ENCODE results near the gene TTLL11. TPM values are rescaled to one million over a fixed set of nuclear protein-coding genes. Genes with fewer than 3 reads are reported as not detected.

The TTLL11 gene
- total and polyA plus RNA-seq, 7 experiments from 2014 or later = 3.0 to 8.6 (median 4.4) TPM

GRCh38 chr9:121938621-121939020 lies 154.5 kb downstream of the TTLL11 start:
- POLR2A ChIA-PET = interaction anchor here (0.6 kb wide), 1 partner anchor 9 kb away, joined by 3 read pairs; no protein-coding TSS in a partner anchor
- no peak overlapping the region for H3K4me3 ChIP-seq (ENCODE audit: low read length)
- intact Hi-C loops (cut with micrococcal nuclease) = no loop called here
- H3K36me3 ChIP-seq (ENCODE audit: control insufficient read depth in 2 of 3, insufficient read depth in 3 of 3, low read length in 3 of 3) = no peaks in the 10 kb centered on the region
- Mint-ChIP-seq H3K27ac (no peak overlapping the region), H3K9me3 (peaks cover 0 to 2% (median 0%) of the 10 kb centered on the region in 11 donors), H3K4me3 (no peak overlapping the region), H3K36me3 (peaks cover 0 to 6% (median 3%) of the 10 kb centered on the region in 5 donors), H3K27me3 (no peaks in the 10 kb centered on the region), H3K4me1 (no peaks in the 10 kb centered on the region)
- DNase-seq = no peak
- no peak for ATAC-seq
- H3K27ac ChIP-seq (ENCODE audit: low read depth, low read length) = no peak overlapping the region
- CTCF ChIA-PET = no interaction called here
- H3K9me3 ChIP-seq (ENCODE audit: control insufficient read depth in 2 of 3, low read length in 3 of 3) = no peaks in the 10 kb centered on the region
- H3K4me1 ChIP-seq (ENCODE audit: control insufficient read depth in 2 of 2, insufficient read depth in 2 of 2, low read length in 2 of 2) = no peaks in the 10 kb centered on the region
- H3K27me3 ChIP-seq (ENCODE audit: control insufficient read depth in 2 of 2, insufficient read depth in 2 of 2, low read length in 2 of 2) = no peaks in the 10 kb centered on the region

GRCh38 chr9:121937240-121937639 lies 155.9 kb downstream of the TTLL11 start:
- no peaks in the 10 kb centered on the region for H3K27me3 ChIP-seq (ENCODE audit: control insufficient read depth in 2 of 2, insufficient read depth in 2 of 2, low read length in 2 of 2)
- intact Hi-C loops (cut with micrococcal nuclease) = no loop called here
- POLR2A ChIA-PET = no interaction called here
- ATAC-seq (no peak), DNase-seq (no peak)
- CTCF ChIA-PET = no interaction called here
- no peak overlapping the region for H3K27ac ChIP-seq (ENCODE audit: low read depth, low read length)
- no peak overlapping the region for H3K4me3 Mint-ChIP-seq
- H3K36me3 Mint-ChIP-seq = peaks cover 0 to 4% (median 0%) of the 10 kb centered on the region in 5 donors
- H3K9me3 Mint-ChIP-seq = no peaks in the 10 kb centered on the region
- H3K9me3 ChIP-seq (ENCODE audit: control insufficient read depth in 2 of 3, low read length in 3 of 3) = no peaks in the 10 kb centered on the region
- no peak overlapping the region for H3K4me3 ChIP-seq (ENCODE audit: low read length)
- H3K36me3 ChIP-seq (ENCODE audit: control insufficient read depth in 2 of 3, insufficient read depth in 3 of 3, low read length in 3 of 3) = no peaks in the 10 kb centered on the region
- H3K4me1 Mint-ChIP-seq = no peaks in the 10 kb centered on the region
- no peaks in the 10 kb centered on the region for H3K27me3 Mint-ChIP-seq
- no peak overlapping the region for H3K27ac Mint-ChIP-seq
- H3K4me1 ChIP-seq (ENCODE audit: control insufficient read depth in 2 of 2, insufficient read depth in 2 of 2, low read length in 2 of 2) = no peaks in the 10 kb centered on the region

DNA sequence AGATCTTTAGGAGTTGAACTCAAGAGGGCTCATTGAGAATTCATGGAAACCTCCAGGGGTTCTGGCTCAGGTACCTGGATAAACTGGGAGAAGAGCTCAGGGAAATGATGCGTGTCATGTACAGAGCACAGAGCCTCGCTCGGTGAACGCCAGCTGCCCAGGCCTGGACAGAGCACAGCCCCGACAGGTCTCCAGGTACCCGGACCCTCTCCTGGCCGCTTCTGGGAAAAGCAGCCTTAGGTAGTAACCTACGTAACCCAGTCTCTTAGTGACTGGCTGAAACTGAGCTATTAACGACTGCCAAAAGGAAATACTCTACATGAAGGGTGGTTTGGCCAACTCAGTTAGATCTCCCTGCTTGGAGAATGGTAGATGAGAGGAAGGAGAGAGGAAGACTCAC lies 157.4 kb downstream of the TTLL11 start:
- no peak for ATAC-seq
- H3K4me1 ChIP-seq (ENCODE audit: control insufficient read depth in 2 of 2, insufficient read depth in 2 of 2, low read length in 2 of 2) = no peaks in the 10 kb centered on the region
- no peaks in the 10 kb centered on the region for H3K27me3 ChIP-seq (ENCODE audit: control insufficient read depth in 2 of 2, insufficient read depth in 2 of 2, low read length in 2 of 2)
- Mint-ChIP-seq H3K9me3 (no peaks in the 10 kb centered on the region), H3K4me1 (no peaks in the 10 kb centered on the region), H3K27ac (no peak overlapping the region), H3K27me3 (no peaks in the 10 kb centered on the region), H3K36me3 (peaks cover 0 to 4% (median 0%) of the 10 kb centered on the region in 5 donors), H3K4me3 (no peak overlapping the region)
- no peaks in the 10 kb centered on the region for H3K9me3 ChIP-seq (ENCODE audit: control insufficient read depth in 2 of 3, low read length in 3 of 3)
- no peak overlapping the region for H3K4me3 ChIP-seq (ENCODE audit: low read length)
- ChIA-PET POLR2A (no interaction called here), CTCF (no interaction called here)
- no peaks in the 10 kb centered on the region for H3K36me3 ChIP-seq (ENCODE audit: control insufficient read depth in 2 of 3, insufficient read depth in 3 of 3, low read length in 3 of 3)
- H3K27ac ChIP-seq (ENCODE audit: low read depth, low read length) = no peak overlapping the region
- no peak for DNase-seq
- intact Hi-C loops (cut with micrococcal nuclease) = no loop called here

DNA sequence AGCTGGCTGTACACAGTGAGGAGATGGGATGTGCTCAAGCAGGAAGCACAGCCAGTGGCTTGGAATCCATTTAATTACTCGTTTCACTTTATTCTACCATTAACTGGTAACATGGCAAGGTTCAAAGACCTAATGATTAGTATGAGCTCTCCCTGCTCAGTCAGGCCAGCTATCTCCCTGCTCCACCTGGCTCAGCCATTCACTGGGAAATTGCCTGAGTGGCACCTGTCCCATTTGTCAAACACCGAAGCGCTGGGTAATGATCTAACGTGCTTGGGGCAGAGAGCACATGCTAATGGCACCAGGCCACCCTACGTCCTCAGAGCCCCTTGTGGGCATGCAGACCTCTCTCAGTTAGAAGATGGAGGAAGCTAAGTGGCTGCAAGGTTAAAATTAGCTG lies 162.2 kb downstream of the TTLL11 start:
- ChIA-PET CTCF (interaction anchor here (0.6 kb wide), 1 partner anchor 147 kb away, joined by 3 read pairs; no protein-coding TSS in a partner anchor), POLR2A (no interaction called here)
- Mint-ChIP-seq H3K9me3 (no peaks in the 10 kb centered on the region), H3K4me3 (no peak overlapping the region), H3K27me3 (peaks cover 0 to 2% (median 0%) of the 10 kb centered on the region in 5 donors), H3K36me3 (peaks cover 0 to 16% (median 0%) of the 10 kb centered on the region in 5 donors), H3K4me1 (no peaks in the 10 kb centered on the region), H3K27ac (no peak overlapping the region)
- intact Hi-C loops (cut with micrococcal nuclease) = no loop called here
- no peak for ATAC-seq
- Histone ChIP-seq H3K4me1 (ENCODE audit: control insufficient read depth in 2 of 2, insufficient read depth in 2 of 2, low read length in 2 of 2) (no peaks in the 10 kb centered on the region), H3K27me3 (ENCODE audit: control insufficient read depth in 2 of 2, insufficient read depth in 2 of 2, low read length in 2 of 2) (no peaks in the 10 kb centered on the region), H3K9me3 (ENCODE audit: control insufficient read depth in 2 of 3, low read length in 3 of 3) (no peaks in the 10 kb centered on the region), H3K36me3 (ENCODE audit: control insufficient read depth in 2 of 3, insufficient read depth in 3 of 3, low read length in 3 of 3) (no peaks in the 10 kb centered on the region), H3K27ac (ENCODE audit: low read depth, low read length) (no peak overlapping the region), H3K4me3 (ENCODE audit: low read length) (no peak overlapping the region)
- DNase-seq = no peak

DNA sequence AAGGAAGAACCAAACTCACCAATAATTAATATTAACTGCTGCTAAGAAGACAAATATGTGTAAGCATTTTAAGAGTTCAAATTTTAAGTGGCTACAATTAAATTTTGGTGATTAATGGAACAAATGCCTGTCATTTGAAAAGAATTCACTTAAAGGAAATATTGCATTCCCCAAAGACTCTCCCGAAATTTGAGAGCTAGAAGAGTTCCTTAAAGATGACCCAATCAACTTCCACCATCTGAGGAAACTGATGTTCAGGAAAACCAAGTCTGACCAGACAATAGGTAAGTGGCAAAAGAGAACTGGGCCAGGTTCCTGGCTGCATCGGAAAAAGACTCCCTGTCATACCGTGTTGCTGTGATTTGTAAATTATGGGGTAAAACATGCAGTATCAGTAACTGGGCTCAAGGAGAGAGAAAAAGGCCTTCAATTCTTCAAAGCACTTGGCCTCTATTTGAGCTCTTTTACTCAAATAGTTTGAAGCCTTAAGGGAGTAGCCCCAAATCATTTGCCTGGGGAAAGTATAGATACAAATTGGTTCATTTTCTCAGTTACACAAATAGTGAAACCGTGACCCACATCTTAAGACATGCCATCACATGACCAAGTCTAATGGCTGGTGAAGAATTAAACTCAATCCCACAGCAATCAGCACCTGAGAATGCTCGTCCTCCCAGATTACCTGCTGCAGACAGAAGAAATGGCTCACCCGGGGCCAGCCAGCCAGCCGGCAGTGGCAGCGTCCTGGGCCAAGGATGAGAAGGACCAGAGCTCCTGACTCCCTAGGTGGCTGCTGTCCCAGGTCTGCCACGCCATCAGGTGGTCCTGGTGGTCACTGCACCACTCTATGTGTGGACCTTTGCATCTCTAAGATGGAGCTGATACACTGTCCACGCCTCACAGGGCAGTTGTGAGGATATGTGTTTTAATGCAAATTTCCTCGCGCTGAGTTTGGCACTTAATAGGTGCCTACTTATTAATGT lies 162.9 kb downstream of the TTLL11 start:
- no peak overlapping the region for H3K27ac Mint-ChIP-seq
- no peak overlapping the region for H3K27ac ChIP-seq (ENCODE audit: low read depth, low read length)
- H3K4me3 ChIP-seq (ENCODE audit: low read length) = no peak overlapping the region
- peaks cover 0 to 18% (median 0%) of the 10 kb centered on the region in 5 donors for H3K36me3 Mint-ChIP-seq
- no peaks in the 10 kb centered on the region for H3K36me3 ChIP-seq (ENCODE audit: control insufficient read depth in 2 of 3, insufficient read depth in 3 of 3, low read length in 3 of 3)
- H3K27me3 Mint-ChIP-seq = peaks cover 0 to 2% (median 0%) of the 10 kb centered on the region in 5 donors
- H3K4me3 Mint-ChIP-seq = no peak overlapping the region
- H3K27me3 ChIP-seq (ENCODE audit: control insufficient read depth in 2 of 2, insufficient read depth in 2 of 2, low read length in 2 of 2) = no peaks in the 10 kb centered on the region
- DNase-seq (no peak), ATAC-seq (no peak)
- ChIA-PET CTCF (interaction anchor here (0.6 kb wide), 1 partner anchor 146 kb away, joined by 3 read pairs; no protein-coding TSS in a partner anchor), POLR2A (no interaction called here)
- H3K9me3 Mint-ChIP-seq = no peaks in the 10 kb centered on the region
- H3K4me1 Mint-ChIP-seq = peaks cover 0 to 2% (median 0%) of the 10 kb centered on the region in 7 donors
- no peaks in the 10 kb centered on the region for H3K4me1 ChIP-seq (ENCODE audit: control insufficient read depth in 2 of 2, insufficient read depth in 2 of 2, low read length in 2 of 2)
- intact Hi-C loops (cut with micrococcal nuclease) = no loop called here
- no peaks in the 10 kb centered on the region for H3K9me3 ChIP-seq (ENCODE audit: control insufficient read depth in 2 of 3, low read length in 3 of 3)

DNA sequence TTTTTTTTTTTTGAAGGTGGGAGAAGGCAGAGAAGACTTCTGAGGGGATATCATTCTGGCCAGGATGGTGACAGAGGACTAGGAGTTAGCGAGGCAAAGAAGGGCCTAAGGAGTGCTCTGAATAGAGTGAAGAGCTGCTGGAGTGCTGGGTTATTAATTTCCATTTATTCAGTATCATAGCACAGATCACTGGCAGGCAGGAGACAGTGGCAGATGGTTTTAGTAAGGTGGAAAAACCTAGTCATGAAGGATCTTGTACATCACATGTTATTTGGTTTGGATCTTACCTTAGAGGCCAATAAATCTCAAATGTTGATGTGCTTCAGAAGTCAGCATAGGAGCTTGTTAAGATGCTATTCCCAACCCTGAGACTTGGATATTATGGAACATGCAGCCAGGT lies 165.5 kb downstream of the TTLL11 start:
- H3K4me1 ChIP-seq (ENCODE audit: control insufficient read depth in 2 of 2, insufficient read depth in 2 of 2, low read length in 2 of 2) = no peaks in the 10 kb centered on the region
- H3K27ac ChIP-seq (ENCODE audit: low read depth, low read length) = no peak overlapping the region
- POLR2A ChIA-PET = interaction anchor here (0.6 kb wide), 1 partner anchor 927 kb away, joined by 3 read pairs; no protein-coding TSS in a partner anchor
- no peaks in the 10 kb centered on the region for H3K9me3 Mint-ChIP-seq
- peaks cover 0 to 18% (median 0%) of the 10 kb centered on the region in 5 donors for H3K36me3 Mint-ChIP-seq
- no peak overlapping the region for H3K4me3 ChIP-seq (ENCODE audit: low read length)
- no peaks in the 10 kb centered on the region for H3K36me3 ChIP-seq (ENCODE audit: control insufficient read depth in 2 of 3, insufficient read depth in 3 of 3, low read length in 3 of 3)
- DNase-seq (no peak), ATAC-seq (no peak)
- H3K4me3 Mint-ChIP-seq = no peak overlapping the region
- H3K4me1 Mint-ChIP-seq = peaks cover 0 to 2% (median 0%) of the 10 kb centered on the region in 7 donors
- no peak overlapping the region for H3K27ac Mint-ChIP-seq
- H3K27me3 ChIP-seq (ENCODE audit: control insufficient read depth in 2 of 2, insufficient read depth in 2 of 2, low read length in 2 of 2) = no peaks in the 10 kb centered on the region
- CTCF ChIA-PET = interaction anchor here (0.6 kb wide), 1 partner anchor 15 kb away, joined by 4 read pairs; no protein-coding TSS in a partner anchor
- H3K27me3 Mint-ChIP-seq = peaks cover 0 to 2% (median 0%) of the 10 kb centered on the region in 5 donors
- intact Hi-C loops (cut with micrococcal nuclease) = no loop called here
- no peaks in the 10 kb centered on the region for H3K9me3 ChIP-seq (ENCODE audit: control insufficient read depth in 2 of 3, low read length in 3 of 3)

Data from naive thymus-derived CD4-positive, alpha-beta T cell (primary cell).